HG02642 (cell line): ENCODE measurements around the gene SMYD4.
"Not testable (repeated sequence)": the region's sequence is repeated elsewhere in the genome, so short reads cannot be mapped to it uniquely, and the experiment has no call there.

Experiments
- ATAC-seq: cut with Tn5 transposase; IDR thresholded peaks from one replicate; pipeline ENCODE4 v1.9.1; 2021; ENCODE audit warnings: mild to moderate bottlenecking; ENCODE audit not compliant: unreplicated experiment, poor library complexity

Gene SMYD4

DNA sequence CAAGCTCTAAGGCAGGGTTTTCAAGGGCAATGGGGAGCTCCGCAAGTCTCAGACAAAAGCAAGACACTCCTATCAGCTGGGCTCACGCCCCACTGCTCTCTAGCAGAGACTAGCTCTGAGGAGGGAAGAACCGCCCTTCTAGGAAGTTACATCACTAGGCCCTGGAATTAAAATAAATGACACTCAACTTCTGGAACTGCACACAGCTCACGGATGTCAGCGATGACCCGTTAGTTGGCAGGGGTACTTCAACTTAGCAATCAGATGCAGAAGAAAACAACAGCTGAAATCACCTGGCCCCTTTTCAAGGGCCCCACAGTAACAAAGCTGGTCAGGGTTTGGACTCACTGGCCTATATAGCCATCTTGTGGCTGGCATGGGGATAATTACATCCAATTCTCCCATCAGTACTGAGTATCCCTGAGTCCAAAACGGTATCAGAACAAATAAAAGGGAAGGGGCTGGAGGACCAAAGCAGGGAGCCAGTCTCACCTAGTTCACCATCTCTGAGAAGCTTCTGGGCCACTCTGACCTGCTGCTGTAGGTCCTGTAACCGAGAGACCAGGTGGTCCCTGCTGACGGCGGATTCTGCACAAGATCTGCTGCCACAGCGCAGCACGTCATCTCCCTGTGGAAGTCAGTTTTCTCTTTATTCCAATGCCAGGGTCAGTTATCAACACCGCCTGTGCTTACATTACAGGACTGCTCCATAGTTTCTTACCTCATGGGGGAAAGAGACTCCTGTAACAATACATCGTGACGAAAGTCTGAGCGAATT is 45.7 kb downstream of the SMYD4 start:
- ATAC-seq, result no peak

DNA sequence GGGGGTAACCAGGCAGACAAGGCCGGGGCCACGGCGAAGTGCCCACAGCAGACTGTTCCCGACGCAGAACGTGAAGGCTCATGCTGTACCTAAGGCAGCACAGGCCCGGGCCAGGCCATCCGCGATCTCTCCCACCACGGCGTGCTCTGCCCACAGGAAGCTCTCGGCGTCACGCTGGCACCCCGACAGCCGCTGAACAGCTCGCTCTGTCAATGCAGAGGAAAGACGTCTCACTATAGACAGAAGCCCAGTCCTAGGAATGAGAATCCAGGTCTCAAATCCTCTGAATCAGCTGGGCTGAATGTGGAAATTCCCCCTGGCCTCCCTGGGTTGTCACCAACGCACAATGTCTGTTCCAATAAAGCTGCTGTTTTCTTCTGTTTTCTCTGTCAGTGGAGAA is 46.4 kb downstream of the SMYD4 start:
- no peak for ATAC-seq

DNA sequence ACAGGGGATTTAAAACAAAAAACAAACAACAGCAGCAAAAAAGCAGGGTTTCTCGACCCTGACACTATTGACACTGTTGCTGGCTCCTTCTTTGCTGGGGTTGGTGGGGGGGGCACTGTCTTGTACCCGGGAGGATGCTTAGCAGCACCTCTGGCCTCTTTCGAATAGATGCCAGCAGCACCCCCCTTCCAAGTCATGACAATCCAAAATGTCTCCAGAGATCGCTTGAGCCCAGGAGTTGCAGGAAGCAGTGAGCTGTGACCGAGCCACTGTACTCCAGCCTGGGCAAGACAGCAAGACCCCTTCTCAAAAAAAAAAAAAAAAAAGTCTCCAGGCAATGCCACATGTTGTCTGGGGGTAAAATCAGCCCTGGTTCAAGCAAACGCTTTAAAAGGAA is 47.5 kb downstream of the SMYD4 start:
- no peak for ATAC-seq

DNA sequence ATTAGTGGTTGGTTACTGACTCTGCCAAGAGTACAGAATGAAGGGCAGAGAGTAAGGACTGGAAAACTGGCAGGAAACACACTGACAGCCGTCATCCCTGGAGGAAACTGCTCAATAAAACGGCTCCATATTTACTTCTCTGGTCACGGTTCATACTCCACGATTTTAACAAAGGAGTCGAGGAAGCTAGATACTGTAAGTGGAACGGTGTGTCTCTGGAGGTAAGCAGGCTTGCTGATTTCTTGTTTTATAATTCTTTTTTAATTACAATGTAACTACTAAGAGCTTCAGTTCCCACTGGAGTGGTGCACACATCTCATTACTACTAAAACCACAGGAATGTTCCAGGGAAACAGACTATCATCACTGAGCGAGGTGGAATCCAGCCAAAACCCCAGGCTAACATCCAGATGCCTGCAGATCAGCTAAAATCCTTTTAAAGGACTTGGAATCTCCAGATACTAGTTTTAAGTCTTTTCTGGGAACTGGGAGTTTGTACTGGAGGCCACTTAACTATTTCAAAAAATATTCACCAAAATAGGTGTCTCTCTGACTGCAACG is 50.1 kb downstream of the SMYD4 start:
- ATAC-seq, result no peak

DNA sequence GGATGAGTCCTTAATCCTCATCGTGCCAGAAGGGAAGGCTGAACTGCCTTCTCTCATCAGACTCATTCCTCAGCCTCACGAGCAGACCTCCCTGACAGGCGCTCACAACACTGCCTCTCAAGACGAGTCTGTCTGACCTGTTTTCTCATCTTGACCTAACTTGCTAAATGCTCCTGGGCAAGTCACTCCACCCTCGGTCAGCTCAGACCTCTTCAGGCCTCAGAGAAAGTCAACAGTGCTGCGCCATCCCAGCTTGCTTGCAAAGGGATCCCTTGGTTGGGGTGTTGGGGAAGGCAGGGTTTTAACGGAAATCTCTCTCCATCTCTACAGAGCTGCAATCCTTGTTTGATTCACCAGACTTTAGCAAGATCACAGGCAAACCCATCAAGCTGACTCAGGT is 52.8 kb downstream of the SMYD4 start:
- no peak for ATAC-seq

DNA sequence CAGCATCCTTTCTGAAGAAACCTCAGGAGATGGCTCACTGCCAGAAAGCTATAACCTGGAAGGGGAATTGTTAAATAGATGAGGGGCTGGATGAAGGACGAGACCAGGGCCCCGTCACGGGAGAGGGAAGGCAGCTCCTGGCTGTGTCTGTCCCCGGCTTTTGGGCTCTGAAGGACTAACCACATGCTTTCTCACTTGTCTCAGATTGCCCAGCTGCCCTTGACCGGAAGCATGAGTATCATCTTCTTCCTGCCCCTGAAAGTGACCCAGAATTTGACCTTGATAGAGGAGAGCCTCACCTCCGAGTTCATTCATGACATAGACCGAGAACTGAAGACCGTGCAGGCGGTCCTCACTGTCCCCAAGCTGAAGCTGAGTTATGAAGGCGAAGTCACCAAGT is 53.4 kb downstream of the SMYD4 start:
- no peak for ATAC-seq

DNA sequence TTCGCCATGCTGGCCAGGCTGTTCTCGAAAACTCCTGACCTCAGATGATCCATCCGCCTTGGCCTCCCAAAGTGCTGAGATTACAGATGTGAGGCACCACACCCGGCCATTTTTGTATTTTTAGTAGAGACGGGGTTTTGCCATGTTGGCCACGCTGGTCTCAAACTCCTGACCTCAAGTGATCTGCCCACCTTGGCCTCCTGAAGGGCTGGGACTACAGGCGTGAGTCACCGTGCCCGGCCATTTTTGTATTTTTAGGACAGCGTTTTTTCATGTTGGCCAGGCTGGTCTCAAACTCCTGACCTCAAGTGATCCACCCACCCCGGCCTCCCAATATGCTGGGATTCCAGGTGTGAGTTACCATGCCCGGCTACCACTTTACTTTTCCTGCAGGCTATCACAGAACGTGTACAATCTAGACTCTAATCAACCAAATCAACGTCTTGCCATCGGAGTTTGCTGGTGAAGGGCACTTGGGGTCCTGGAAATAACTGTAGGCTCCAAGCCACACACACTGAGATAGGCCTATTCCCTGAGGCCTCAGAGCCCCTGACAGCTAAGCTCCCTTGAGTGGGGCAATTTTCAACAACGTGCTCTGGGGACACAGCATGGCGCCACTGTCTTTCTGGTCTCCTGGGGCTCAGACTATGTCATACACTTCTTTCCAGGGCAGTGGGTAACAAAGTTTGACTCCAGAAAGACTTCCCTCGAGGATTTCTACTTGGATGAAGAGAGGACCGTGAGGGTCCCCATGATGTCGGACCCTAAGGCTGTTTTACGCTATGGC is 55.1 kb downstream of the SMYD4 start:
- ATAC-seq, result no peak

DNA sequence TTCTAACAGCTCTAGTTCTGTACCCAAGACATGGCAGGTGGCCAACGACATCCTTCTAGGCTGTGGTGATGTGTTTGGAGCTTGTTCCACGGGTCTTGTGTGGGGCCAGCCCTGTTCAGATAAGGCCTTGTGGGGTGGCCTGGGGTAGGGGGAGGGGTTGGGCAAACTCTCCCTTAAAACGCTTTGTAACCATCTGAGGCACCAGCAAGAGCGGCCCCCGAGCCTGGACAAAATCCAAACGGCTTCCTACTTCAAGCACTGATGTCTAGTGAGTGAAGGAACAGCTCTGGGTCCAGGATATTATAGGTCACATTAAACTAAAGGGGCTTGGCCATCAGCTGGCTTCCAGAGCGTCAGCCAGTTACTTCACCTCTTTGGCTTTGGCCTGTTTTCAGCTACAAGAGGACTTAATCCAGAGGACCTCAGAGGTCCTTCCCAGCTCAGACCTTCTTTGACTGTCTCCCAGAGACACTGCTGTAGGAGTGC is 56.0 kb downstream of the SMYD4 start:
- no peak for ATAC-seq

DNA sequence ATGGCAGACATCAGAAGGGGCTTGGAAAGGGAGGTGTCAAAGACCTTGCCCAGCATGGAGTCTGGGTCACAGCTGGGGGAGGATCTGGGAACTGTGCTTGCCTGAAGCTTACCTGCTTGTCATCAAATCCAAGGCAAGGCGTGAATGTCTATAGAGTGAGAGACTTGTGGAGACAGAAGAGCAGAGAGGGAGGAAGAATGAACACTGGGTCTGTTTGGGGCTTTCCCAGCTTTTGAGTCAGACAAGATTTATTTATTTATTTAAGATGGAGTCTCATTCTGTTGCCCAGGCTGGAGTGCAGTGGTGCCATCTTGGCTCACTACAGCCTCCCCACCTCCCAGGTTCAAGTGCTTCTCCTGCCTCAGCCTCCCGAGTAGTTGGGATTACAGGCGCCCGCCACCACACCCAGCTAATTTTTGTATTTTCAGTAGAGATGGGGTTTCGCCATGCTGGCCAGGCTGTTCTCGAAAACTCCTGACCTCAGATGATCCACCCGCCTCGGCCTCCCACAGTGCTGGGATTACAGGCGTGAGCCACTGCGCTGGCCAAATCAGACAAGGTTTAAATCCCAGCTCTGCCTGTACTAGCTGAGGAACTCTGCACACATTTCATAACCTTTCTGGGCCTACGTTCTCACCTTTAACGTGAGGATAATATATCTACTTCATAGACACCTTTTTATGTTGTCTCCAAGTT is 56.6 kb downstream of the SMYD4 start:
- ATAC-seq, result not testable (repeated sequence)

DNA sequence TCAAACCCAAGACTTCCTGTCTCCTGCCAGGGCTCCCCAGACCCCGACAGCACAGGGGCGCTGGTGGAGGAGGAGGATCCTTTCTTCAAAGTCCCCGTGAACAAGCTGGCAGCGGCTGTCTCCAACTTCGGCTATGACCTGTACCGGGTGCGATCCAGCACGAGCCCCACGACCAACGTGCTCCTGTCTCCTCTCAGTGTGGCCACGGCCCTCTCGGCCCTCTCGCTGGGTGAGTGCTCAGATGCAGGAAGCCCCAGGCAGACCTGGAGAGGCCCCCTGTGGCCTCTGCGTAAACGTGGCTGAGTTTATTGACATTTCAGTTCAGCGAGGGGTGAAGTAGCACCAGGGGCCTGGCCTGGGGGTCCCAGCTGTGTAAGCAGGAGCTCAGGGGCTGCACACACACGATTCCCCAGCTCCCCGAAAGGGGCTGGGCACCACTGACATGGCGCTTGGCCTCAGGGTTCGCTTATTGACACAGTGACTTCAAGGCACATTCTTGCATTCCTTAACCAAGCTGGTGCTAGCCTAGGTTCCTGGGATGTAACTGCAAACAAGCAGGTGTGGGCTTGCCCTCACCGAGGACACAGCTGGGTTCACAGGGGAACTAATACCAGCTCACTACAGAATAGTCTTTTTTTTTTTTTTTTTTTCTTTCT is 59.8 kb downstream of the SMYD4 start:
- ATAC-seq, result no peak

DNA sequence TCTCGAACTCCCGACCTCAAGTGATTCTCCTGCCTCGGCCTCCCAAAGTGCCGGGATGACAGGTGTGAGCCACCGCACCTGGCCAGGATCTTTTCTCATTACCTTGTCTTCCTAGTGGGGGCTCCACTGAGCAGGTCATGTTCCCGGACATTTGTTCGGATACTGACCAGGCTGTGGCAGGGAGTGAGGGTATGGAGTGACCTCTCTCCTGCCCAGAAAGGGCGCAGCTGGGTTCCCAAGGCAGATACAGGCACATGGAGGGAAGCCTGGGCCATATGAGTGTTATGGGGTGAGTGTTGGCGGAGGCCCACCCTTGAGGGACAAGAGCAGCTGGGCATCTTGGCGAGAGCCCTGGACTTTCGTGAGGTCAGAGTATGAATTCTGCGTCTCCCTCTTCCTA is 62.3 kb downstream of the SMYD4 start:
- ATAC-seq, result no peak

DNA sequence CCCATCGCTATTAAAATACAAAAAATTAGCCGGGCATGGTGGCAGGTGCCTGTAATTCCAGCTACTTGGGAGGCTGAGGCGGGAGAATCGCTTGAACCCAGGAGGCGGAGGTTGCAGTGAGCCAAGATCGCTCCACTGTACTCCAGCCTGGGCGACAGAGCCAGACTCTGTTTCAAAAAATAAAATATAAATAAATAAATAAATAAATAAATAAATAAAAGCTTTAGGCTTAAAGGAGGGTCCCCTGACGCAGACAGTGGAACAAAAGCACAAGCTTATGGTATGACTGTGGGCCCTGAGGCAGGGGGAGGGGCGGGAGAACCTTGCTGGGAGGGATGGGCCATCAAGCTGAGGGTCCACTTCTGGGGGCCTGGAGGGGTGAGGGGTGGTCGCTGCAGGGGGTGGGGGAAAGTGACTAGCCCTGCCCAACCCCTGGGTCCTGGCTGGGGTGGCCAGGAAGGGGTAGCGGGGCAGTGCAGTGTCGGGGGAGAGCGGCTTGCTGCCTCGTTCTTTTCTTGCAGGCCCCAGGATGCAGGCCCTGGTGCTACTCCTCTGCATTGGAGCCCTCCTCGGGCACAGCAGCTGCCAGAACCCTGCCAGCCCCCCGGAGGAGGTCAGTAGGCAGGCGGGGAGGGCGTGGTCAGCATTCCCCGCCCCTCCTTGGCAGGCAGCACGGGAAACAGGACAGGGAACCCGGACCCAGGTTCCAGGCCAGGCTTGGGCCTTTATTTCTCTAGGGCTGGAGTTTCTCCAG is 63.1 kb downstream of the SMYD4 start:
- no peak for ATAC-seq

DNA sequence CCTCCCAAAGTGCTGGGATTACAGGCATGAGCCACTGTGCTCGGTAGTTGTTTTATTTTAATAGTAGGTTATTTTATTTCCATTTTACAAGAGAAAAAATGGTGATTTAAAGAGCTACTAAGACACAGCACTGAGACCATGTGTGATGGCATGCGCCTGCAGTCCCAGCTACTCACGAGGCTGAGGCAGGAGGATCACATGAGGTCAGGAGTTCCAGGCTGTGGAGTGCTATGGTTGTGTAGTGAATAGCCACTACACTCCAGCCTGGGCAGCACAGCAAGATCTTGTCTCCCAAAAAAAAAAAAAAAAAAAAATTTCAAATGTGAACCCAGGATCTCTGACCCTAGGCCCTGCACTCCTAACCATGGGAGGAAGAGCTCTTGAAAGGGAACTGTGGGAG is 64.1 kb downstream of the SMYD4 start:
- no peak for ATAC-seq

DNA sequence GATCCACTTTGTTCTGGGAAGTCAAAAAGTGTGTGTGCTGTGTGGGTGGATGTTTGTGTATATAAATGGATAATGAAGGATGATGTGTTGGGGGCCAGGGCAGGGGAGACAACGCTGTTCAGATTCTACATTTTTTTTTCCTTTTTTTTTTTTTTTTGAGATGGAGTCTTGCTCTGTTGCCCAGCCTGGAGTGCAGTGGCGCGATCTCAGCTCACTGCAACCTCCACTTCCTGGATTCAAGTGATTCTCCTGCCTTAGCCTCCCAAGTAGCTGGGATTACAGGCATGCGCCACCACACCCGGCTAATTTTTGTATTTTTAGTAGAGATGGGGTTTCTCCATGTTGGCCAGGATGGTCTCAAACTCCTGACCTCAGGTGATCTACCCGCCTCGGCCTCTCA is 65.0 kb downstream of the SMYD4 start:
- ATAC-seq, result not testable (repeated sequence)

DNA sequence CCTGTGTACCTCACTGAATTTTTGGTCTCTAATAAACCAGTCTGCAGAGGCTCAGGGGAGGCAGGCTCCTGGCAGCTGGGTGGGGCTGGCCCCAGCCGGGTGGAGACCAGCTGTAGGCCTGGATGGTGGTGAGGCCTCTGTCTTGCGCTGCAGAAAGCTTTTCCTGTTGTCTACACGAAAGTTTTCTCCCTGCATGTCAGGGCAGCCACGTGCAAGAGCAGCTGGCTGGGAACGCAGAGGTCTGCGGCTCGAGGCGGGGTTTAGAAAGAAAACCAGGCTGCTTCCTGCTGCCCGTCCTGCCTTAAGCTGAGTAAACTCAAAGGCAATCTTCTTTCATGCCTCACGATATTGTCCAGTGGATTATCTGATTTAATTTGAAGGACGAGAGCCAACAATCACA is 65.4 kb downstream of the SMYD4 start:
- ATAC-seq, result no peak

DNA sequence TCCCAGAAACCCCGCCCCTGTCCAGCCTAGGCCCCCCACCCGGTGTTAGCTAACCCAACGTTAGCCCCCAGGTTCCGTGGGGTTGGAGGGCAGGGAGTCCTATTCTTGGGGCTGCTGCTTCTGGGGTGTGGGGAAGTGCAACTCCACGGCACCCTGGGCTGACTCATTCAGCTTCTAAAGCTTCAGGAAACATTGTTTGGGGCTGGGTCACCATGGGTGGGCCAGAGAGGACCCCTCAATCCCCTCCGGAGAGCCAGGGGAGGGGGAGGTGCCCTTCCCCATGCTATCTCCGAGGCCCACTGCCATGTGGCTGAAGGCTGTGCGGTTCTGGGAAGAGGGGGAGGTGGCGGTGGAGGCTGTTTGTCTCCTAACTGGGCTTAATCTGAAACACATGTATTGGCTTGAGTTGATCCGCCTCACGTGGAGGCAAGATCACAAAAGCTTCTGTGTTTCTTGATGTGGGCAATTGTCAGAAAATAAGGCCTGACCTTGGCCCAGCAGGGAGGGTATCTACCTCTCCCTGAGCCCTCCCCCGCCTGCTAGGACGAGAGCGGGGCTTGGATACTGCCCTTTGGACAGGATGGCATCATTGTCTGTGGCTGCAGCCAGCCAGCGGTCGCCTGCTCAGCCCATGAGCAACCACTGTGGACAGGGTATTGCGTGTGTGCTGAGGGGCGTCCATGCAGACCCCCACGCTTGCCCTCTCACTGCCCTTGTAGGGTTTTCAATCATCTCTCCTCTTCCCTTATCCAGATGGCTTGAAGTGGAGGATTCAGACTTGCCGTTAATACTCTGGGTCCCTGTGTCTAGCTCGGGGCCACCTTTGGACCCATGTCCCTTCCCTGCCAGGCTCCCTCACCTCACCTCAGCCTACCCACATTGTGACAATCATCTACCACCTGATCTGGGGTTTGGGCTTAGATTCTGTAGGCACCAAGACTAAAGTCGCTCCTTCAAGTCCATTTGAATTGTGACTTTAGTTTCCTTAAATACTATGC is 66.5 kb downstream of the SMYD4 start:
- ATAC-seq, result no peak

DNA sequence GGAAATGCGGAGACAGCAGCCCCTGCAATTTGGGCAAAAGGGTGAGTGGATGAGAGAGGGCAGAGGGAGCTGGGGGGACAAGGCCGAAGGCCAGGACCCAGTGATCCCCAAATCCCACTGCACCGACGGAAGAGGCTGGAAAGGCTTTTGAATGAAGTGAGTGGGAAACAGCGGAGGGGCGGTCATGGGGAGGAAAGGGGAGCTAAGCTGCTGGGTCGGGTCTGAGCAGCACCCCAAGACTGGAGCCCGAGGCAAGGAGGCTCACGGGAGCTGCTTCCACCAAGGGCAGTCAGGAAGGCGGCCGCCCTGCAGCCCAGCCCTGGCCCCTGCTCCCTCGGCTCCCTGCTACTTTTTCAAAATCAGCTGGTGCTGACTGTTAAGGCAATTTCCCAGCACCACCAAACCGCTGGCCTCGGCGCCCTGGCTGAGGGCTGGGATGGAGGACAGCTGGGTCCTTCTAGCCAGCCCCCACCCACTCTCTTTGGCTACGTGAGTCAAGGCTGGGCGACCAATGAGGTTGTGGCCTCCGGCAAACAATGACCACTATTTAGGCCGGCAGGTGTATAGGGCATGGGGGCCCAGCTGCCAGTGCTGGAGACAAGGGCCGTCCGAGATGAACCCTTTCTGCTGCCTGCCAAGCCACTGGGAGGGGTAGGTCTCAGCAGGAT is 67.3 kb downstream of the SMYD4 start:
- ATAC-seq, result no peak

DNA sequence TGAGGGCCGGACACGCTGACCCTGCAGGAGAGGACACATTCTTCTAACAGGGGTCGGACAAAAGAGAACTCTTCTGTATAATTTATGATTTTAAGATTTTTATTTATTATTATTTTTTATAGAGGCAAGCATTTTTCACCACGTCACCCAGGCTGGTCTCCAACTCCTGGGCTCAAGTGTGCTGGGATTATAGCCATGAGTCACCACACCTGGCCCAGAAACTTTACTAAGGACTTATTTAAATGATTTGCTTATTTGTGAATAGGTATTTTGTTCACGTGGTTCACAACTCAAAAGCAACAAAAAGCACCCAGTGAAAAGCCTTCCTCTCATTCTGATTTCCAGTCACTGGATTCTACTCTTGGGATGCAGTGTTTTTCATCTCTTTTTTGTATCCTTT is 70.2 kb downstream of the SMYD4 start:
- ATAC-seq, result no peak
